Effector memory CD4-positive, alpha-beta T cell (primary cell): ENCODE results near the gene HOPX.
A peak's percentile ranks its signal among the peaks of the same experiment; 100 is the strongest.

Experiments
- DNase-seq, 3 donors: peaks; one replicate each; pipeline ENCODE4 v3.0.0-alpha.2; 2020
- H3K27ac ChIP-seq: 2 replicates; pipeline ENCODE4 v1.7.0; 2013; ENCODE audit warnings: mild to moderate bottlenecking, low read length, moderate library complexity; ENCODE audit not compliant: insufficient read depth, poor library complexity, severe bottlenecking
- H3K27me3 ChIP-seq: replicated peaks from 2 replicates; pipeline ENCODE4 v1.7.0; 2013; ENCODE audit warnings: mild to moderate bottlenecking, low read length; ENCODE audit not compliant: insufficient read depth, control insufficient read depth, poor library complexity, severe bottlenecking
- H3K36me3 ChIP-seq: 2 replicates; pipeline ENCODE4 v1.7.0; 2013; ENCODE audit warnings: mild to moderate bottlenecking, low read length, moderate library complexity; ENCODE audit not compliant: control insufficient read depth, insufficient read depth
- H3K4me1 ChIP-seq: 2 replicates; pipeline ENCODE4 v1.7.0; 2013; ENCODE audit warnings: low read length, mild to moderate bottlenecking; ENCODE audit not compliant: control insufficient read depth, insufficient read depth, poor library complexity, severe bottlenecking
- H3K4me3 ChIP-seq: 2 replicates; pipeline ENCODE4 v1.7.0; 2013; ENCODE audit warnings: low read length, low read depth, mild to moderate bottlenecking; ENCODE audit not compliant: insufficient read depth, poor library complexity, severe bottlenecking
- H3K9me3 ChIP-seq: 2 replicates; pipeline ENCODE4 v1.7.0; 2013; ENCODE audit warnings: mild to moderate bottlenecking, low read length, moderate library complexity; ENCODE audit not compliant: control insufficient read depth

HOPX gene

GRCh38 chr4:56657818-56658217 lies 23.3 kb downstream of the HOPX start:
- Histone ChIP-seq H3K9me3 (no peaks in the 10 kb centered on the region), H3K4me3 (no peak overlapping the region), H3K36me3 (no peaks in the 10 kb centered on the region), H3K27ac (no peak overlapping the region), H3K27me3 (no peaks in the 10 kb centered on the region), H3K4me1 (peaks cover 20% of the 10 kb centered on the region)
- no peak for DNase-seq

- peaks cover 20% of the 10 kb centered on the region for H3K4me1 ChIP-seq
- H3K4me3 ChIP-seq, result no peak overlapping the region
- DNase-seq, result no peak
- H3K9me3 ChIP-seq, result no peaks in the 10 kb centered on the region
- no peaks in the 10 kb centered on the region for H3K36me3 ChIP-seq
- no peak overlapping the region for H3K27ac ChIP-seq
- no peaks in the 10 kb centered on the region for H3K27me3 ChIP-seq
Observed at GRCh38 chr4:56657128-56657527, 24.0 kb downstream of the HOPX start.

DNA sequence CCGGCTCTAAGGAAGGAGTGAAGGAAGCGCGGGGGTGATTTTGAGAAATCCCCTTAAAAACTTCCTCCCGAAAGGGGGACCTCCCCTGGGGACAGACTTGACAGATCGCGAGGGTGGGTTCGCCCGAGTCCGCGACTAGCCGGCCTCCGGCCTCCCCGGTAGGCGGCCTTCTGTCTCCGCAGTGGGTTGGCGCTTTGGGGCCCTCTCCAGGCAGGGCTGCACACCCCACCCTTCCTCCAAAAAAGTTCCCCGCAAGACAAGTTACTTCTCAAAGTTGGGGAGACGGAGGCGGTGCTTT lies 24.8 kb downstream of the HOPX start:
- H3K4me3 ChIP-seq, result peak overlapping the region; percentile 76
- H3K36me3 ChIP-seq, result no peaks in the 10 kb centered on the region
- H3K27me3 ChIP-seq, result no peaks in the 10 kb centered on the region
- no peaks in the 10 kb centered on the region for H3K9me3 ChIP-seq
- peak overlapping the region; percentile 53 for H3K27ac ChIP-seq
- peak in 2 of 3 donors; percentile 11 to 30 for DNase-seq
- peaks cover 20% of the 10 kb centered on the region for H3K4me1 ChIP-seq

- peaks cover 20% of the 10 kb centered on the region for H3K4me1 ChIP-seq
- no peaks in the 10 kb centered on the region for H3K9me3 ChIP-seq
- peak overlapping the region; percentile 53 for H3K27ac ChIP-seq
- DNase-seq, result no peak
- H3K4me3 ChIP-seq, result peak overlapping the region; percentile 76
- H3K27me3 ChIP-seq, result no peaks in the 10 kb centered on the region
- H3K36me3 ChIP-seq, result no peaks in the 10 kb centered on the region
Observed at GRCh38 chr4:56655627-56656345, 25.3 kb downstream of the HOPX start.

GRCh38 chr4:56655209-56655626 lies 25.9 kb downstream of the HOPX start:
- no peak for DNase-seq
- peak overlapping the region; percentile 53 for H3K27ac ChIP-seq
- H3K4me1 ChIP-seq, result peaks cover 20% of the 10 kb centered on the region
- no peaks in the 10 kb centered on the region for H3K27me3 ChIP-seq
- no peaks in the 10 kb centered on the region for H3K9me3 ChIP-seq
- H3K36me3 ChIP-seq, result no peaks in the 10 kb centered on the region
- peak overlapping the region; percentile 76 for H3K4me3 ChIP-seq

- peak overlapping the region; percentile 5 for H3K27ac ChIP-seq
- peaks cover 20% of the 10 kb centered on the region for H3K4me1 ChIP-seq
Observed at GRCh38 chr4:56654238-56654632, 26.9 kb downstream of the HOPX start.

GRCh38 chr4:56653461-56654237 lies 27.4 kb downstream of the HOPX start:
- H3K36me3 ChIP-seq, result no peaks in the 10 kb centered on the region
- no peak for DNase-seq
- H3K27me3 ChIP-seq, result no peaks in the 10 kb centered on the region
- H3K4me3 ChIP-seq, result no peak overlapping the region
- no peaks in the 10 kb centered on the region for H3K9me3 ChIP-seq
- peaks cover 20% of the 10 kb centered on the region for H3K4me1 ChIP-seq
- H3K27ac ChIP-seq, result peak overlapping the region; percentile 5

More at GRCh38 chr4:56654238-56654632, 26.9 kb downstream of the HOPX start:
- no peaks in the 10 kb centered on the region for H3K36me3 ChIP-seq
- no peak for DNase-seq
- H3K9me3 ChIP-seq, result no peaks in the 10 kb centered on the region
- H3K27me3 ChIP-seq, result no peaks in the 10 kb centered on the region
- H3K4me3 ChIP-seq, result no peak overlapping the region

GRCh38 chr4:56652196-56652595 lies 28.9 kb downstream of the HOPX start:
- no peak for DNase-seq
- H3K27me3 ChIP-seq, result no peaks in the 10 kb centered on the region
- no peak overlapping the region for H3K27ac ChIP-seq
- no peak overlapping the region for H3K4me3 ChIP-seq
- no peaks in the 10 kb centered on the region for H3K9me3 ChIP-seq
- peaks cover 20% of the 10 kb centered on the region for H3K4me1 ChIP-seq
- no peaks in the 10 kb centered on the region for H3K36me3 ChIP-seq

DNA sequence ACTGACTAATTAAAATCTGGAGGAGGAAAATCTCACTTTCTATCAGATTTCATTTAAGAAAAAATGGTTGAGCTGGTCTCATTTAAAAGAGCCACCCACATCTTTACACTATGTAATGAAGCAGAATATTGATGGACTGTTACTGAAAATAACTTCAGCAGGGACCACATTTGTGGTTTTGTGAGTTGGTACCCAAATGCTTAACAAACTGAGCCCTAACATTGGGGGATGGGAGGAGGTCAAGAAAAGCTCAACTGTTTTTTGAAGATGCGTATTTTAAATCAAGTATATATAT lies 30.1 kb downstream of the HOPX start:
- Histone ChIP-seq H3K4me1 (peaks cover 20% of the 10 kb centered on the region), H3K4me3 (no peak overlapping the region), H3K36me3 (no peaks in the 10 kb centered on the region), H3K27me3 (no peaks in the 10 kb centered on the region), H3K9me3 (no peaks in the 10 kb centered on the region), H3K27ac (no peak overlapping the region)
- no peak for DNase-seq

DNA sequence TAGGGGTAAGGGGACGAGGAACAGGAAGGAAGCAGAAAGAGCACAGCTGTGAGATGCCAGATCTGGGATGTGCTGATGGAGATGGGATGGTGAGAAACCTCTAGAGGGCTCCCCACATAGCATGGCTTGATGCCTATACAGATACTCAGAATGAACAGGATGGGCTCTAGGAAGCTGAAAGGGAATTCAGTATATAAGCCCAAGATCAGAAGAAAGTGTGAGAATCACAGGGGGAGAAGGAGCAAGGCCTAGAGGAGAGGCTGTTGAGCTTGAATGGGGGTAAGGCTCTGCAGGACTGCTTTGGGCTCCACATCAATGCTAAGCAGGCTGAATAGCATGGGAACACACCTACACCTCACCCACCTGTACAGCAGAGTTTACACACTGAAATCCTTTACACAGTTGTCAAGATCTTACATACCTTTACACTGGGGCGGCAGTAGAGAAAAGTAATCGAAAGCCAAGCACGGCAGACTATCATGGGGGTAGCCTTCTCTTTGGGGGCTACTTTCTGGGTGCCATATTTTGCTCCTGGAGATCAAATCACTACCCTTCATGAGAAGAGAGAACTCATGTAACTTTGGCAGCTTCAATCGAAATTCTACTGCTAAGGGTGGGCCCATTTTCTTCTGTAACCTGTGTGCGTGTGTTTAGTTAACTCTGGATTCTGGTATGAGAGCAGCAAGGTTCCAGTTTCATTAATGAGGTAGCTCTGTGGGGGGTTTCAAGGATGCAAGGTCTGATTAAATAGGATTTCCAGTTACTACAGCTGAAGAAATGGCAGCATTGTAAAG lies 30.6 kb downstream of the HOPX start:
- Histone ChIP-seq H3K27me3 (no peaks in the 10 kb centered on the region), H3K4me1 (peaks cover 20% of the 10 kb centered on the region), H3K9me3 (no peaks in the 10 kb centered on the region), H3K4me3 (no peak overlapping the region), H3K36me3 (no peaks in the 10 kb centered on the region), H3K27ac (no peak overlapping the region)
- DNase-seq, result no peak
